ENCODE results near the gene LHFPL3. TPM values are rescaled to one million over a fixed set of nuclear protein-coding genes. Genes with fewer than 3 reads are reported as not detected.

LHFPL3 gene
- polyA plus RNA-seq, 1 donor from 2014 or later: 5.6 TPM

GRCh38 chr7:104328970-104329825 lies 795 bp downstream of the LHFPL3 start:
- Histone ChIP-seq H3K9ac (ENCODE audit: low read length) (peak overlapping the region; percentile 67), H4K20me1 (ENCODE audit: insufficient read depth) (no peaks in the 10 kb centered on the region), H2AFZ (ENCODE audit: low read depth, low read length) (peak overlapping the region; percentile 57), H3K9me2 (ENCODE audit: insufficient read depth, low read length) (no peaks in the 10 kb centered on the region), H3K9me3 (ENCODE audit: low read length) (no peaks in the 10 kb centered on the region), H3K36me3 (ENCODE audit: insufficient read depth, low read length) (no peaks in the 10 kb centered on the region), H3K79me2 (replicated peaks; ENCODE audit: insufficient read depth, low read length) (no peaks in the 10 kb centered on the region), H3F3A (ENCODE audit: insufficient read depth, low read length, poor library complexity, severe bottlenecking) (no peaks in the 10 kb centered on the region), H3K4me2 (ENCODE audit: low read length) (peak overlapping the region; percentile 73), H3K4me3 (ENCODE audit: low read length) (peak overlapping the region; percentile 79), H3K27ac (ENCODE audit: low read length) (no peak overlapping the region), H3K27me3 (ENCODE audit: insufficient read depth, low read depth, low read length) (peaks cover 59% of the 10 kb centered on the region)
- TF ChIP-seq CTCF (IDR thresholded peaks at IDR 0.05; ENCODE audit: poor library complexity, severe bottlenecking) (no peak), MXI1 (conservative IDR thresholded peaks at IDR 0.05; ENCODE audit: poor library complexity, severe bottlenecking) (peak; percentile 59), SMC3 (conservative IDR thresholded peaks at IDR 0.05; ENCODE audit: poor library complexity) (no peak), TAF1 (IDR thresholded peaks at IDR 0.05; ENCODE audit: low read depth) (no peak), RAD21 (conservative IDR thresholded peaks at IDR 0.05) (no peak)

- H3K9me2 ChIP-seq (ENCODE audit: insufficient read depth, low read length): no peaks in the 10 kb centered on the region
Observed at GRCh38 chr7:104341546-104341945, 13.1 kb downstream of the LHFPL3 start.

More at GRCh38 chr7:104341546-104341945, 13.1 kb downstream of the LHFPL3 start:
- no peaks in the 10 kb centered on the region for H3K79me2 ChIP-seq (replicated peaks; ENCODE audit: insufficient read depth, low read length)
- TF ChIP-seq SMC3 (conservative IDR thresholded peaks at IDR 0.05; ENCODE audit: poor library complexity) (peak; percentile 78), EP300 (conservative IDR thresholded peaks at IDR 0.05; ENCODE audit: poor library complexity, severe bottlenecking) (no peak), CTCF (IDR thresholded peaks at IDR 0.05; ENCODE audit: poor library complexity, severe bottlenecking) (peak; percentile 70), TAF1 (IDR thresholded peaks at IDR 0.05; ENCODE audit: low read depth) (no peak), RAD21 (conservative IDR thresholded peaks at IDR 0.05) (peak; percentile 75)
- H3K9ac ChIP-seq (ENCODE audit: low read length): no peak overlapping the region
- no peak overlapping the region for H3K4me2 ChIP-seq (ENCODE audit: low read length)
- H3K27ac ChIP-seq (ENCODE audit: low read length): no peak overlapping the region
- no peaks in the 10 kb centered on the region for H3K27me3 ChIP-seq (ENCODE audit: insufficient read depth, low read depth, low read length)
- no peak overlapping the region for H2AFZ ChIP-seq (ENCODE audit: low read depth, low read length)
- H3K36me3 ChIP-seq (ENCODE audit: insufficient read depth, low read length): no peaks in the 10 kb centered on the region
- H3K4me3 ChIP-seq (ENCODE audit: low read length): no peak overlapping the region
- H4K20me1 ChIP-seq (ENCODE audit: insufficient read depth): no peaks in the 10 kb centered on the region
- no peaks in the 10 kb centered on the region for H3F3A ChIP-seq (ENCODE audit: insufficient read depth, low read length, poor library complexity, severe bottlenecking)
- no peaks in the 10 kb centered on the region for H3K9me3 ChIP-seq (ENCODE audit: low read length)
